ENCODE results near the gene AP2A1.
"Not testable (repeated sequence)": the region's sequence is repeated elsewhere in the genome, so short reads cannot be mapped to it uniquely, and the experiment has no call there.

The AP2A1 gene

GRCh38 chr19:49766930-49767299 is at the start of gene AP2A1:
Gene AP2A1, plus strand, starts transcription at chr19:49767001. Its CDS starts 133 bp downstream, at chr19:49767134.
- DNase-seq (ENCODE audit: low read depth in 2 of 2) = no peak

GRCh38 chr19:49718511-49718910 is 48.3 kb upstream of the AP2A1 start:
- no peak for DNase-seq (ENCODE audit: low read depth in 2 of 2)

- DNase-seq (ENCODE audit: low read depth in 2 of 2) = no peak
Observed at GRCh38 chr19:49718991-49719390, 47.8 kb upstream of the AP2A1 start.

GRCh38 chr19:49719420-49719819 is 47.4 kb upstream of the AP2A1 start:
- not testable (repeated sequence) for DNase-seq (ENCODE audit: low read depth in 2 of 2)

- no peak for DNase-seq (ENCODE audit: low read depth in 2 of 2)
Observed at GRCh38 chr19:49727217-49728030, 39.4 kb upstream of the AP2A1 start.

GRCh38 chr19:49730166-49730565 is 36.6 kb upstream of the AP2A1 start:
- no peak for DNase-seq (ENCODE audit: low read depth in 2 of 2)

GRCh38 chr19:49738268-49738667 is 28.5 kb upstream of the AP2A1 start:
- DNase-seq (ENCODE audit: low read depth in 2 of 2) = no peak

GRCh38 chr19:49739098-49739497 is 27.7 kb upstream of the AP2A1 start:
- no peak for DNase-seq (ENCODE audit: low read depth in 2 of 2)

- DNase-seq (ENCODE audit: low read depth in 2 of 2) = no peak
Observed at GRCh38 chr19:49739933-49740332, 26.9 kb upstream of the AP2A1 start.

- no peak for DNase-seq (ENCODE audit: low read depth in 2 of 2)
Observed at GRCh38 chr19:49741210-49741844, 25.5 kb upstream of the AP2A1 start.

- DNase-seq (ENCODE audit: low read depth in 2 of 2) = no peak
Observed at GRCh38 chr19:49744946-49745381, 21.8 kb upstream of the AP2A1 start.

GRCh38 chr19:49746206-49746958 is 20.4 kb upstream of the AP2A1 start:
- peak; percentile 47 to 64 for DNase-seq (ENCODE audit: low read depth in 2 of 2)

GRCh38 chr19:49749055-49749716 is 17.6 kb upstream of the AP2A1 start:
- no peak for DNase-seq (ENCODE audit: low read depth in 2 of 2)

GRCh38 chr19:49749771-49750170 is 17.0 kb upstream of the AP2A1 start:
- no peak for DNase-seq (ENCODE audit: low read depth in 2 of 2)

- no peak for DNase-seq (ENCODE audit: low read depth in 2 of 2)
Observed at GRCh38 chr19:49752701-49753100, 14.1 kb upstream of the AP2A1 start.

- no peak for DNase-seq (ENCODE audit: low read depth in 2 of 2)
Observed at GRCh38 chr19:49755956-49756355, 10.8 kb upstream of the AP2A1 start.

GRCh38 chr19:49758292-49758691 is 8.5 kb upstream of the AP2A1 start:
- no peak for DNase-seq (ENCODE audit: low read depth in 2 of 2)

- no peak for DNase-seq (ENCODE audit: low read depth in 2 of 2)
Observed at GRCh38 chr19:49761249-49761624, 5.6 kb upstream of the AP2A1 start.

GRCh38 chr19:49761625-49762311 is 5.0 kb upstream of the AP2A1 start:
- DNase-seq (ENCODE audit: low read depth in 2 of 2) = no peak

GRCh38 chr19:49763230-49763629 is 3.6 kb upstream of the AP2A1 start, which contains the start of gene TSKS:
Gene TSKS, minus strand, starts transcription at chr19:49763306. Its CDS starts 59 bp downstream, at chr19:49763247.
- no peak for DNase-seq (ENCODE audit: low read depth in 2 of 2)

- no peak for DNase-seq (ENCODE audit: low read depth in 2 of 2)
Observed at GRCh38 chr19:49764341-49764740, 2.5 kb upstream of the AP2A1 start.

Data from stimulated activated CD4-positive, alpha-beta T cell treated with anti-CD3 and anti-CD28 coated beads, Interleukin-4, amount 100 ng/mL, for 48 hours (primary cell).